Effector memory CD8-positive, alpha-beta T cell (primary cell): ENCODE results near the gene GATM.

Experiments used
- ATAC-seq: fragments of 150-1000 bp; cut with Tn5 transposase; replicated peaks from 2 replicates; pipeline ENCODE4 v1.10.0; 2021; ENCODE audit warnings: mild to moderate bottlenecking, moderate library complexity
- DNase-seq, 3 experiments: peaks; one replicate each; pipeline ENCODE4 v3.0.0; 2021
- H3K27ac Mint-ChIP-seq, 2 donors: one replicate each; pipeline ENCODE4 v1.8.0; 2022; ENCODE audit warnings: mild to moderate bottlenecking in 2 of 2, mixed read lengths in 2 of 2, moderate library complexity in 2 of 2
- H3K27me3 Mint-ChIP-seq, 2 donors: one replicate each; pipeline ENCODE4 v1.8.0; 2022; ENCODE audit warnings: mixed read lengths in 2 of 2
- H3K36me3 Mint-ChIP-seq: one replicate; pipeline ENCODE4 v1.8.0; 2022; ENCODE audit warnings: mild to moderate bottlenecking, moderate library complexity, mixed read lengths; ENCODE audit not compliant: insufficient read depth
- H3K4me1 Mint-ChIP-seq, 2 donors: one replicate each; pipeline ENCODE4 v1.8.0; 2022; ENCODE audit warnings: low read depth in 2 of 2, mixed read lengths in 2 of 2
- H3K4me3 Mint-ChIP-seq, 2 donors: one replicate each; pipeline ENCODE4 v1.8.0; 2022; ENCODE audit warnings: mild to moderate bottlenecking in 2 of 2, mixed read lengths in 2 of 2, moderate library complexity in 2 of 2
- H3K9me3 Mint-ChIP-seq, 2 donors: one replicate each; pipeline ENCODE4 v1.8.0; 2022; ENCODE audit warnings: mixed read lengths in 2 of 2

Gene GATM

GRCh38 chr15:45362419-45362818, 15.9 kb downstream of the GATM start:
- no peaks in the 10 kb centered on the region for H3K9me3 Mint-ChIP-seq
- H3K4me3 Mint-ChIP-seq: no peak overlapping the region
- H3K36me3 Mint-ChIP-seq: no peaks in the 10 kb centered on the region
- DNase-seq (no peak), ATAC-seq (no peak)
- H3K27ac Mint-ChIP-seq: no peak overlapping the region
- H3K27me3 Mint-ChIP-seq: peaks cover 0 to 9% of the 10 kb centered on the region in 2 donors
- no peaks in the 10 kb centered on the region for H3K4me1 Mint-ChIP-seq

- ATAC-seq: no peak
- H3K27ac Mint-ChIP-seq: no peak overlapping the region
- peaks cover 0 to 9% of the 10 kb centered on the region in 2 donors for H3K27me3 Mint-ChIP-seq
- H3K4me3 Mint-ChIP-seq: no peak overlapping the region
- no peaks in the 10 kb centered on the region for H3K4me1 Mint-ChIP-seq
- H3K36me3 Mint-ChIP-seq: no peaks in the 10 kb centered on the region
- DNase-seq: no peak
- no peaks in the 10 kb centered on the region for H3K9me3 Mint-ChIP-seq
These were observed 16.5 kb downstream of the GATM start for GRCh38 chr15:45361878-45362277.

- Mint-ChIP-seq H3K36me3 (no peaks in the 10 kb centered on the region), H3K4me1 (no peaks in the 10 kb centered on the region), H3K9me3 (no peaks in the 10 kb centered on the region), H3K4me3 (no peak overlapping the region), H3K27me3 (peaks cover 14 to 19% of the 10 kb centered on the region in 2 donors), H3K27ac (no peak overlapping the region)
- no peak for DNase-seq
- ATAC-seq: no peak
These were observed 22.5 kb downstream of the GATM start for GRCh38 chr15:45355860-45356259.

DNA sequence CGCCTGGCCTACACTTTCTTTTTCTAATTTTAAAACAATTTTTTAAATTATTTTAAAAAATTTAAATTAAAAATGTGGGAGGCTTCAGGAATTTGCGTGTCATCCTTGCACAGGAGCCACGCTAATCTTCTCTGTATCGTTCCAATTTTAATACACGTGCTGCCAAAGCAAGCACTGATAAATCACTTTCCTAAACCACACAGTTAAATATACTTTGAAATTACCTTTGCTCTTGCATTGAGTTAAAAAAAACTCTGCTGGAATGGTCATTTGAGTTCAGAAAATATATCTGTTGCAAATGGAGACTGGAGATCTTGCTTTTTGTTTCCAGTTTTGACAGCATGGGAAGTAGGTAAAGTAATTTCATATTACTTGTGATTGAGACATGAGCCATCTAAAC, 23.6 kb downstream of the GATM start:
- H3K4me1 Mint-ChIP-seq: no peaks in the 10 kb centered on the region
- H3K9me3 Mint-ChIP-seq: no peaks in the 10 kb centered on the region
- no peak overlapping the region for H3K4me3 Mint-ChIP-seq
- no peaks in the 10 kb centered on the region for H3K36me3 Mint-ChIP-seq
- no peak overlapping the region for H3K27ac Mint-ChIP-seq
- no peak for DNase-seq
- peaks cover 18 to 23% of the 10 kb centered on the region in 2 donors for H3K27me3 Mint-ChIP-seq
- ATAC-seq: no peak

- Mint-ChIP-seq H3K36me3 (peaks cover 3% of the 10 kb centered on the region), H3K4me3 (no peak overlapping the region), H3K27me3 (peaks cover 41 to 58% of the 10 kb centered on the region in 2 donors), H3K9me3 (no peaks in the 10 kb centered on the region), H3K27ac (no peak overlapping the region), H3K4me1 (no peaks in the 10 kb centered on the region)
- ATAC-seq (no peak), DNase-seq (no peak)
These were observed 27.1 kb downstream of the GATM start for GRCh38 chr15:45351227-45351626.

DNA sequence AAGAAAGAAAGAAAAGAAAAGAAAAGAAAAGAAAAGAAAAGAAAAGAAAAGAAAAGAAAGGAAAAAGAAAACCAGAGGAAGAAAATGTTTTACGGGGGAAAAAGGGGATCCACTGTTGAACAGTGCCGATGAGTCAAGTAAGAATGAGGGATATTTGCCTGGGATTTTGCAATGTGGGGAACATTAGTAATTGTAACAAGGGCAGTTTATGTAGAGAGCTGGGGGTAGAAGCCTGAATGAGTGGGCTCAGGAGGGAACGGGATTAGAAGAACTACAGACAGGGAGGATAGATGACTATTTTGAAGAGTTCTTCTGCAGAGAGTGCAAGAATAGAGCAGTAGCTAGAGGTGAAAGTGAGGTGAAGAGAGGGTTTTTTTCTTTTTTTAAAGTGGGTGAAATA, 28.7 kb downstream of the GATM start:
- Mint-ChIP-seq H3K36me3 (peaks cover 3% of the 10 kb centered on the region), H3K4me1 (no peaks in the 10 kb centered on the region), H3K27ac (no peak overlapping the region), H3K4me3 (no peak overlapping the region), H3K9me3 (no peaks in the 10 kb centered on the region), H3K27me3 (peaks cover 41 to 69% of the 10 kb centered on the region in 2 donors)
- DNase-seq (no peak), ATAC-seq (no peak)

GRCh38 chr15:45347989-45348388, 30.4 kb downstream of the GATM start:
- Mint-ChIP-seq H3K27ac (no peak overlapping the region), H3K9me3 (no peaks in the 10 kb centered on the region), H3K36me3 (peaks cover 3% of the 10 kb centered on the region), H3K4me3 (no peak overlapping the region), H3K27me3 (peaks cover 36 to 62% of the 10 kb centered on the region in 2 donors), H3K4me1 (no peaks in the 10 kb centered on the region)
- DNase-seq (no peak), ATAC-seq (no peak)

DNA sequence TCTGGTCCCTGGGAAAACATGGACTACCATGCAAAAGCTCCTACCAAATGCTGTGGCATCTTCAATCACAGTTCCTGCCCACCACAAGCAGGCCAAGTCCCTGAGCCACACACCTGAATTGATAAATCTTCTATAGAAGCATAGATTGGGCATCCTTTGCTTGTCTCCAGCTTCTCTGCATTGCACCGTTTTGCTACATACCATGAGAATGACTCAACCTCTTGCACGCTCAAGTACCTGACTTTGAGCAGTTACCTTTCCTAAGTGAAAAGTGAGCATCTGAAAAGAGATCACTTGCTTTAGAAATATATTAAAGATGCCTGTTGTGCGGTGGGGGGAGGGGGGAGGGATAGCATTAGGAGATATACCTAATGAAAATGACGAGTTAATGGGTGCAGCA, 31.3 kb downstream of the GATM start:
- H3K27me3 Mint-ChIP-seq: peaks cover 27 to 52% of the 10 kb centered on the region in 2 donors
- ATAC-seq: no peak

DNA sequence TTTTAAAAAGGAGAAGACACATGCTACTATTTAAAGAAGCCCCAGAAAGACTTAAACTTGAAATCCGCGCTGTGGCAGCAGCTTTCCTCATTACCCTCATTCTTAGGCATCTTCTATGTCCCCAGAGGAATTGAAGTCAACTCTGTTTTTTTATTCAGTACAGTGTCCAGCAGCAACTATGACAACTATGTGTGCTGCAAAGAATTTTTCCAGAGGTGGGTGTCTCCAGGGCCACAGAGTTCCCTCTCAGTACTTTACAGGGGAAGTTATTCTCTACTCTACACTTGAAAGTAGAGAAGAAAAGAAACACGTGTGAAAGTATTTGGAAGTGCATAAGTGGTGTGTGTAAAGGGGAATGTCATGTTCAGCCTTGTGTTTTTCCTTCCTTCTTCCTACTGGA, 32.0 kb downstream of the GATM start:
- Mint-ChIP-seq H3K4me1 (no peaks in the 10 kb centered on the region), H3K36me3 (peaks cover 3% of the 10 kb centered on the region), H3K9me3 (no peaks in the 10 kb centered on the region), H3K4me3 (no peak overlapping the region), H3K27me3 (peaks cover 27 to 50% of the 10 kb centered on the region in 2 donors), H3K27ac (no peak overlapping the region)
- DNase-seq (no peak), ATAC-seq (no peak)

More for the DNA sequence above, 31.3 kb downstream of the GATM start:
- Mint-ChIP-seq H3K9me3 (no peaks in the 10 kb centered on the region), H3K4me3 (no peak overlapping the region), H3K36me3 (peaks cover 3% of the 10 kb centered on the region), H3K27ac (no peak overlapping the region), H3K4me1 (no peaks in the 10 kb centered on the region)
- DNase-seq: no peak

GRCh38 chr15:45343258-45343860, 35.0 kb downstream of the GATM start:
- no peak for DNase-seq
- no peak overlapping the region for H3K4me3 Mint-ChIP-seq
- H3K27ac Mint-ChIP-seq: no peak overlapping the region
- no peaks in the 10 kb centered on the region for H3K36me3 Mint-ChIP-seq
- H3K4me1 Mint-ChIP-seq: peaks cover 0 to 2% of the 10 kb centered on the region in 2 donors
- no peak for ATAC-seq
- peaks cover 10 to 32% of the 10 kb centered on the region in 2 donors for H3K27me3 Mint-ChIP-seq
- no peaks in the 10 kb centered on the region for H3K9me3 Mint-ChIP-seq

- no peak overlapping the region for H3K27ac Mint-ChIP-seq
- H3K9me3 Mint-ChIP-seq: no peaks in the 10 kb centered on the region
- no peak overlapping the region for H3K4me3 Mint-ChIP-seq
- DNase-seq (no peak), ATAC-seq (no peak)
- H3K27me3 Mint-ChIP-seq: peaks cover 0 to 16% of the 10 kb centered on the region in 2 donors
- no peaks in the 10 kb centered on the region for H3K36me3 Mint-ChIP-seq
- H3K4me1 Mint-ChIP-seq: peaks cover 0 to 3% of the 10 kb centered on the region in 2 donors
These were observed 36.6 kb downstream of the GATM start for GRCh38 chr15:45341790-45342189.

- ATAC-seq (no peak), DNase-seq (no peak)
- Mint-ChIP-seq H3K27me3 (peaks cover 0 to 2% of the 10 kb centered on the region in 2 donors), H3K4me3 (no peak overlapping the region), H3K9me3 (no peaks in the 10 kb centered on the region), H3K36me3 (no peaks in the 10 kb centered on the region), H3K27ac (no peak overlapping the region), H3K4me1 (peaks cover 3 to 5% of the 10 kb centered on the region in 2 donors)
These were observed 37.9 kb downstream of the GATM start for GRCh38 chr15:45340429-45340828.

DNA sequence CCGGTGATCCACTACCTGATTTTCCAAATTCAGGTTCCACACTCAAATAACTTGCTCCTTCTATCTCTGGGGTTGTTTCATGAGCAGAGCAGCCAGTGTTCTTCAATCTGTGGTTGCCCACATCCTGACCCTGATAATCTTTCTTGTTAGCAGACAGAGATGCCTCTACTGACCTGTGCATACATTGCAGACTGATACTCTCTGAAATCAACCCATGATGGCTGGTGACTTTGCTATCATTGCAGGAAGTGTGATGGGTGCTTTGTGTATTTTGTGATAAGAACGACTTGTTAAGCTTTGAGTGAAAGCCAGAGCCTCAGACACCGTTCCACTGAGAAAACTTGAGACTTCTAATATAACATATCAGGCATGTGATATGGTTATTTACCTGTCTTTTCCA, 39.9 kb downstream of the GATM start:
- Mint-ChIP-seq H3K36me3 (no peaks in the 10 kb centered on the region), H3K4me3 (no peak overlapping the region), H3K4me1 (peaks cover 3 to 10% of the 10 kb centered on the region in 2 donors), H3K27ac (peak overlapping the region; percentile 1 to 51), H3K27me3 (no peaks in the 10 kb centered on the region), H3K9me3 (no peaks in the 10 kb centered on the region)
- ATAC-seq (peak; percentile 89), DNase-seq (peak; percentile 3 to 30 (median 3))

DNA sequence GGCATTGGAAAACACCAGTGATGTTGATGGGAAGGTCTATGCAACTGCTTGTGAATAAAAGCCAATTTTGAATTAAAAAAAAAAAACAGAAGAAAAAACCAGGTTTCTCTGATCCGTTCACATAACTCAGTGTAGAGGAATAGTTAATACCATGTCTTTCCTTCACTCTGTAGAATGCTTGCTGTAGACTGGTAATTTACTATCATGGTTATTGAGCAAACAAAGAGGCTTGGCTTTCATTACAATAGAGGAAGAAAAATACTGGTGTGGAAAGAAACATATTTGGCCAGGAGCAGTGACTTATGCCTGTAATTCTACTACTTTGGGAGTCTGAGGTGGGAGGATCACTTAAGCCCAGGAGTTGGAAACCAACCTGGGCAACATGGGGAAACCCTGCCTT, 41.1 kb downstream of the GATM start:
- no peak for DNase-seq
- no peak for ATAC-seq
- H3K27ac Mint-ChIP-seq: peak overlapping the region in 1 of 2 donors; percentile 3
- H3K4me3 Mint-ChIP-seq: no peak overlapping the region
- H3K4me1 Mint-ChIP-seq: peaks cover 3 to 10% of the 10 kb centered on the region in 2 donors
- no peaks in the 10 kb centered on the region for H3K9me3 Mint-ChIP-seq
- H3K27me3 Mint-ChIP-seq: peaks cover 0 to 8% of the 10 kb centered on the region in 2 donors
- H3K36me3 Mint-ChIP-seq: no peaks in the 10 kb centered on the region
